KOPT-K1 (cell line): ENCODE results near the gene PEAK1.

Experiments
- H3K27ac ChIP-seq: fragments of 200-600 bp; sonication (generic); 2 replicates; pipeline ENCODE4 v1.5.1; 2016; ENCODE audit warnings: antibody characterized with exemption, mild to moderate bottlenecking, low read depth, low read length; ENCODE audit not compliant: poor library complexity, severe bottlenecking
- H3K36me3 ChIP-seq: fragments of 200-600 bp; sonication (generic); 2 replicates; pipeline ENCODE4 v1.5.1; 2017; ENCODE audit warnings: antibody characterized with exemption, mild to moderate bottlenecking, low read length, moderate library complexity; ENCODE audit not compliant: insufficient read depth
- H3K9me3 ChIP-seq: fragments of 200-600 bp; sonication (generic); 2 replicates; pipeline ENCODE4 v1.5.1; 2017; ENCODE audit warnings: antibody characterized with exemption, low read length, mild to moderate bottlenecking; ENCODE audit not compliant: insufficient read depth, poor library complexity, severe bottlenecking

Gene PEAK1

GRCh38 chr15:77370580-77370979, 49.3 kb downstream of the PEAK1 start:
- Histone ChIP-seq H3K36me3 (no peaks in the 10 kb centered on the region), H3K9me3 (no peaks in the 10 kb centered on the region), H3K27ac (no peak overlapping the region)

- H3K9me3 ChIP-seq = no peaks in the 10 kb centered on the region
- no peak overlapping the region for H3K27ac ChIP-seq
- no peaks in the 10 kb centered on the region for H3K36me3 ChIP-seq
Observed at GRCh38 chr15:77369168-77369567, 50.7 kb downstream of the PEAK1 start.

GRCh38 chr15:77367631-77368030, 52.3 kb downstream of the PEAK1 start:
- Histone ChIP-seq H3K27ac (no peak overlapping the region), H3K36me3 (no peaks in the 10 kb centered on the region; the same call in 1 of the 2 replicates), H3K9me3 (no peaks in the 10 kb centered on the region)

GRCh38 chr15:77361456-77361855, 58.4 kb downstream of the PEAK1 start:
- Histone ChIP-seq H3K36me3 (no peaks in the 10 kb centered on the region; the same call in 1 of the 2 replicates), H3K27ac (no peak overlapping the region), H3K9me3 (no peaks in the 10 kb centered on the region)

GRCh38 chr15:77358545-77359240, 61.2 kb downstream of the PEAK1 start:
- no peaks in the 10 kb centered on the region for H3K9me3 ChIP-seq

GRCh38 chr15:77356305-77356704, 63.6 kb downstream of the PEAK1 start:
- H3K27ac ChIP-seq = no peak overlapping the region

More at GRCh38 chr15:77358545-77359240, 61.2 kb downstream of the PEAK1 start:
- no peaks in the 10 kb centered on the region; the same call in 1 of the 2 replicates for H3K36me3 ChIP-seq
- no peak overlapping the region for H3K27ac ChIP-seq

GRCh38 chr15:77355321-77355720, 64.6 kb downstream of the PEAK1 start:
- H3K36me3 ChIP-seq = no peaks in the 10 kb centered on the region
- H3K27ac ChIP-seq = no peak overlapping the region
- no peaks in the 10 kb centered on the region for H3K9me3 ChIP-seq

More at GRCh38 chr15:77356305-77356704, 63.6 kb downstream of the PEAK1 start:
- Histone ChIP-seq H3K9me3 (no peaks in the 10 kb centered on the region), H3K36me3 (no peaks in the 10 kb centered on the region)

- no peak overlapping the region for H3K27ac ChIP-seq
- no peaks in the 10 kb centered on the region for H3K36me3 ChIP-seq
- H3K9me3 ChIP-seq = no peaks in the 10 kb centered on the region
Observed at GRCh38 chr15:77354063-77354462, 65.8 kb downstream of the PEAK1 start.

GRCh38 chr15:77352887-77353286, 67.0 kb downstream of the PEAK1 start:
- Histone ChIP-seq H3K9me3 (no peaks in the 10 kb centered on the region), H3K27ac (no peak overlapping the region), H3K36me3 (no peaks in the 10 kb centered on the region)

- Histone ChIP-seq H3K27ac (no peak overlapping the region), H3K36me3 (no peaks in the 10 kb centered on the region), H3K9me3 (no peaks in the 10 kb centered on the region)
Observed at GRCh38 chr15:77350792-77351191, 69.1 kb downstream of the PEAK1 start.

- no peaks in the 10 kb centered on the region for H3K36me3 ChIP-seq
Observed at GRCh38 chr15:77349666-77350065, 70.2 kb downstream of the PEAK1 start.

GRCh38 chr15:77348511-77348910, 71.4 kb downstream of the PEAK1 start:
- no peaks in the 10 kb centered on the region for H3K9me3 ChIP-seq
- H3K27ac ChIP-seq = no peak overlapping the region
- no peaks in the 10 kb centered on the region for H3K36me3 ChIP-seq

More at GRCh38 chr15:77349666-77350065, 70.2 kb downstream of the PEAK1 start:
- no peaks in the 10 kb centered on the region for H3K9me3 ChIP-seq
- H3K27ac ChIP-seq = no peak overlapping the region

GRCh38 chr15:77347197-77347596, 72.7 kb downstream of the PEAK1 start:
- Histone ChIP-seq H3K36me3 (no peaks in the 10 kb centered on the region), H3K9me3 (peaks cover 6% of the 10 kb centered on the region), H3K27ac (no peak overlapping the region)

GRCh38 chr15:77346245-77347036, 73.5 kb downstream of the PEAK1 start:
- Histone ChIP-seq H3K36me3 (no peaks in the 10 kb centered on the region), H3K9me3 (peaks cover 12% of the 10 kb centered on the region), H3K27ac (no peak overlapping the region)

- Histone ChIP-seq H3K9me3 (peaks cover 21% of the 10 kb centered on the region), H3K36me3 (no peaks in the 10 kb centered on the region), H3K27ac (no peak overlapping the region)
Observed at GRCh38 chr15:77342807-77343206, 77.1 kb downstream of the PEAK1 start.
